Effector memory CD8-positive, alpha-beta T cell (primary cell): ENCODE measurements around the gene DDX42.

Experiments
- ATAC-seq: fragments of 150-1000 bp; cut with Tn5 transposase; replicated peaks from 2 replicates; pipeline ENCODE4 v1.10.0; 2021; ENCODE audit warnings: mild to moderate bottlenecking, moderate library complexity
- DNase-seq, 3 experiments: peaks; one replicate each; pipeline ENCODE4 v3.0.0; 2021
- H3K27ac Mint-ChIP-seq, 2 donors: one replicate each; pipeline ENCODE4 v1.8.0; 2022; ENCODE audit warnings: mild to moderate bottlenecking in 2 of 2, mixed read lengths in 2 of 2, moderate library complexity in 2 of 2
- H3K27me3 Mint-ChIP-seq, 2 donors: one replicate each; pipeline ENCODE4 v1.8.0; 2022; ENCODE audit warnings: mixed read lengths in 2 of 2
- H3K36me3 Mint-ChIP-seq: one replicate; pipeline ENCODE4 v1.8.0; 2022; ENCODE audit warnings: mild to moderate bottlenecking, moderate library complexity, mixed read lengths; ENCODE audit not compliant: insufficient read depth
- H3K4me1 Mint-ChIP-seq, 2 donors: one replicate each; pipeline ENCODE4 v1.8.0; 2022; ENCODE audit warnings: low read depth in 2 of 2, mixed read lengths in 2 of 2
- H3K4me3 Mint-ChIP-seq, 2 donors: one replicate each; pipeline ENCODE4 v1.8.0; 2022; ENCODE audit warnings: mild to moderate bottlenecking in 2 of 2, mixed read lengths in 2 of 2, moderate library complexity in 2 of 2
- H3K9me3 Mint-ChIP-seq, 2 donors: one replicate each; pipeline ENCODE4 v1.8.0; 2022; ENCODE audit warnings: mixed read lengths in 2 of 2
- total RNA-seq, 9 experiments: gene quantifications; one replicate each; lab custom pipeline; 2026; lab: John Stamatoyannopoulos, UW

DDX42 gene
- 116 to 182 (median 165) reads per million in 9 experiments for total RNA-seq

- peak; percentile 23 for ATAC-seq
- Mint-ChIP-seq H3K9me3 (no peaks in the 10 kb centered on the region), H3K4me3 (peak within 1 kb of the TSS; percentile 87 to 96), H3K4me1 (peaks cover 34 to 60% of the 10 kb centered on the region in 2 donors), H3K36me3 (peaks cover 30% of the 10 kb centered on the region), H3K27me3 (no peaks in the 10 kb centered on the region), H3K27ac (peak within 1 kb of the TSS; percentile 95 to 96)
- peak; percentile 7 to 87 (median 87) for DNase-seq
Observed at GRCh38 chr17:63774141-63774968, at the start of gene DDX42. Gene DDX42 (plus strand): TSS chr17:63774170. CDS start chr17:63787050, 12,880 bp downstream.

GRCh38 chr17:63735691-63736090 lies 38.3 kb upstream of the DDX42 start:
- ATAC-seq, result no peak

GRCh38 chr17:63740464-63741142 lies 33.4 kb upstream of the DDX42 start:
- Mint-ChIP-seq H3K4me3 (peak overlapping the region; percentile 89 to 95), H3K27ac (peak overlapping the region; percentile 94 to 97), H3K27me3 (no peaks in the 10 kb centered on the region), H3K4me1 (peaks cover 9 to 26% of the 10 kb centered on the region in 2 donors), H3K36me3 (peaks cover 35% of the 10 kb centered on the region), H3K9me3 (no peaks in the 10 kb centered on the region)
- no peak for ATAC-seq
- no peak for DNase-seq

More at GRCh38 chr17:63735691-63736090, 38.3 kb upstream of the DDX42 start:
- Mint-ChIP-seq H3K27ac (peak overlapping the region; percentile 62 to 75), H3K27me3 (no peaks in the 10 kb centered on the region), H3K4me1 (peaks cover 5 to 11% of the 10 kb centered on the region in 2 donors), H3K4me3 (no peak overlapping the region), H3K36me3 (peaks cover 4% of the 10 kb centered on the region), H3K9me3 (no peaks in the 10 kb centered on the region)
- no peak for DNase-seq

GRCh38 chr17:63741143-63741407 lies 32.9 kb upstream of the DDX42 start:
- peak overlapping the region; percentile 94 to 97 for H3K27ac Mint-ChIP-seq
- H3K4me3 Mint-ChIP-seq, result peak overlapping the region; percentile 89 to 95
- peaks cover 9 to 26% of the 10 kb centered on the region in 2 donors for H3K4me1 Mint-ChIP-seq
- no peaks in the 10 kb centered on the region for H3K27me3 Mint-ChIP-seq
- DNase-seq, result no peak
- no peaks in the 10 kb centered on the region for H3K9me3 Mint-ChIP-seq
- no peak for ATAC-seq
- H3K36me3 Mint-ChIP-seq, result peaks cover 38% of the 10 kb centered on the region

GRCh38 chr17:63741408-63742173 lies 32.4 kb upstream of the DDX42 start, which contains the start of gene STRADA:
Gene STRADA (minus strand): TSS chr17:63741799. CDS start chr17:63728369, 13,430 bp downstream.
- Mint-ChIP-seq H3K4me3 (peak within 1 kb of the TSS; percentile 89 to 95), H3K4me1 (peaks cover 9 to 26% of the 10 kb centered on the region in 2 donors), H3K36me3 (peaks cover 40% of the 10 kb centered on the region), H3K27me3 (no peaks in the 10 kb centered on the region), H3K9me3 (no peaks in the 10 kb centered on the region), H3K27ac (peak within 1 kb of the TSS; percentile 94 to 97)
- peak; percentile 97 to 99 (median 98) for DNase-seq
- ATAC-seq, result peak; percentile 91

- DNase-seq, result no peak
- peak; percentile 51 for ATAC-seq
- H3K36me3 Mint-ChIP-seq, result peaks cover 76% of the 10 kb centered on the region
- H3K27ac Mint-ChIP-seq, result peak overlapping the region; percentile 2 to 38
- H3K4me3 Mint-ChIP-seq, result peak overlapping the region in 1 of 2 donors; percentile 1
- H3K27me3 Mint-ChIP-seq, result no peaks in the 10 kb centered on the region
- H3K9me3 Mint-ChIP-seq, result no peaks in the 10 kb centered on the region
- H3K4me1 Mint-ChIP-seq, result peaks cover 0 to 3% of the 10 kb centered on the region in 2 donors
Observed at GRCh38 chr17:63751806-63752205, 22.2 kb upstream of the DDX42 start.

- Mint-ChIP-seq H3K9me3 (no peaks in the 10 kb centered on the region), H3K4me1 (peaks cover 0 to 3% of the 10 kb centered on the region in 2 donors), H3K27ac (no peak overlapping the region), H3K4me3 (no peak overlapping the region), H3K36me3 (peaks cover 79% of the 10 kb centered on the region), H3K27me3 (no peaks in the 10 kb centered on the region)
- no peak for ATAC-seq
- no peak for DNase-seq
Observed at GRCh38 chr17:63752707-63753106, 21.3 kb upstream of the DDX42 start.

- Mint-ChIP-seq H3K4me3 (no peak overlapping the region), H3K4me1 (peaks cover 0 to 3% of the 10 kb centered on the region in 2 donors), H3K27me3 (no peaks in the 10 kb centered on the region), H3K27ac (no peak overlapping the region), H3K9me3 (no peaks in the 10 kb centered on the region), H3K36me3 (peaks cover 79% of the 10 kb centered on the region)
- DNase-seq (no peak), ATAC-seq (no peak)
Observed at GRCh38 chr17:63753215-63753614, 20.8 kb upstream of the DDX42 start.

GRCh38 chr17:63754046-63754445 lies 19.9 kb upstream of the DDX42 start:
- peaks cover 76% of the 10 kb centered on the region for H3K36me3 Mint-ChIP-seq
- H3K9me3 Mint-ChIP-seq, result no peaks in the 10 kb centered on the region
- no peak overlapping the region for H3K27ac Mint-ChIP-seq
- no peaks in the 10 kb centered on the region for H3K27me3 Mint-ChIP-seq
- ATAC-seq (no peak), DNase-seq (no peak)
- peaks cover 0 to 3% of the 10 kb centered on the region in 2 donors for H3K4me1 Mint-ChIP-seq
- H3K4me3 Mint-ChIP-seq, result no peak overlapping the region

GRCh38 chr17:63758428-63758827 lies 15.5 kb upstream of the DDX42 start:
- Mint-ChIP-seq H3K27me3 (no peaks in the 10 kb centered on the region), H3K4me3 (no peak overlapping the region)

GRCh38 chr17:63760771-63761539 lies 13.0 kb upstream of the DDX42 start:
- Mint-ChIP-seq H3K27ac (no peak overlapping the region), H3K4me1 (peaks cover 2 to 9% of the 10 kb centered on the region in 2 donors), H3K27me3 (no peaks in the 10 kb centered on the region), H3K4me3 (no peak overlapping the region), H3K9me3 (no peaks in the 10 kb centered on the region), H3K36me3 (peaks cover 87% of the 10 kb centered on the region)
- no peak for DNase-seq
- no peak for ATAC-seq

More at GRCh38 chr17:63758428-63758827, 15.5 kb upstream of the DDX42 start:
- ATAC-seq (no peak), DNase-seq (no peak)
- Mint-ChIP-seq H3K9me3 (no peaks in the 10 kb centered on the region), H3K4me1 (no peaks in the 10 kb centered on the region), H3K27ac (peak overlapping the region in 1 of 2 donors; percentile 7), H3K36me3 (peaks cover 91% of the 10 kb centered on the region)

GRCh38 chr17:63762161-63763078 lies 11.6 kb upstream of the DDX42 start:
- H3K36me3 Mint-ChIP-seq, result peaks cover 81% of the 10 kb centered on the region
- ATAC-seq (no peak), DNase-seq (no peak)
- H3K27ac Mint-ChIP-seq, result no peak overlapping the region
- H3K4me3 Mint-ChIP-seq, result no peak overlapping the region
- no peaks in the 10 kb centered on the region for H3K27me3 Mint-ChIP-seq
- no peaks in the 10 kb centered on the region for H3K9me3 Mint-ChIP-seq
- peaks cover 3 to 19% of the 10 kb centered on the region in 2 donors for H3K4me1 Mint-ChIP-seq
